ENCODE measurements around the gene NCF4.

The NCF4 gene

DNA sequence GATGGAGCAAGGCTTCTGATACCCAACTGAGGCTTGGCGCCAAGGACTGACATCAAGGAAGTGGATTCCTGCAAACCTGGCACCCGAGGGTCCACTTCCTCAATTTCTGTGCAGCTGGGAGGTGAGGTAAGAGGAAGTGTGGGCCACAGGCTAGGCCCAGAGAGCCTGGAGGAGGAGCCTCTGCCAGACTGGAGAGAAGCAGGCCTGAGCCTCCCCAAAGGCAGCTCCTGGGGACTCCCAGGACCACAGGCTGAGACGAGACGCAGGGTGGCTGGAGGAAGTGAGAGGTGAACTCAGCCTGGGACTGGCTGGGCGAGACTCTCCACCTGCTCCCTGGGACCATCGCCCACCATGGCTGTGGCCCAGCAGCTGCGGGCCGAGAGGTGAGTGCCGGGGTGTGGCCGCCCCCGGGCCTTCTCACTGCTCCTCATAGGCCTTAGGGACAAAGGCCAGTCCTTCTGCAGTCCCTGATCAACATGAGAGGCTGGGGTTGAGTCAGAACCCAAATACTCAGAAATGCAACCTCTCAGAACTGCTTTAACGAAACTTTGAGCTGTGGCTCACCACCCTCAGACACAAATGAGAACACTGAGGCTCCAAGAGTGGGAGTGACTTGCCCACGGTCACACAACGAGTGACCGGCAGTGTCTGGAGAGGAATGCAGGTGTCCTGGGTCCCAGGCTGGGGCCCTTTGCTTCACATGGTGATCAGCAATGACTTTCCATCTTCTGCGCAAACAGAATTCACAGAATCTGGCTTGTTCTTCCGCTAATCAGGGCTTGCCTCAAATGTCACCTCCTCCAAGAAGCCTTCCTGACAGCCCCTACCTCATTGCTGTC lies at the start of gene NCF4:
Gene NCF4 (plus strand): TSS at position 186 of the 839 bp plus-strand sequence. CDS start 166 bp downstream, at position 352.
- no peak for DNase-seq (ENCODE audit: low read depth in 2 of 2)

DNA sequence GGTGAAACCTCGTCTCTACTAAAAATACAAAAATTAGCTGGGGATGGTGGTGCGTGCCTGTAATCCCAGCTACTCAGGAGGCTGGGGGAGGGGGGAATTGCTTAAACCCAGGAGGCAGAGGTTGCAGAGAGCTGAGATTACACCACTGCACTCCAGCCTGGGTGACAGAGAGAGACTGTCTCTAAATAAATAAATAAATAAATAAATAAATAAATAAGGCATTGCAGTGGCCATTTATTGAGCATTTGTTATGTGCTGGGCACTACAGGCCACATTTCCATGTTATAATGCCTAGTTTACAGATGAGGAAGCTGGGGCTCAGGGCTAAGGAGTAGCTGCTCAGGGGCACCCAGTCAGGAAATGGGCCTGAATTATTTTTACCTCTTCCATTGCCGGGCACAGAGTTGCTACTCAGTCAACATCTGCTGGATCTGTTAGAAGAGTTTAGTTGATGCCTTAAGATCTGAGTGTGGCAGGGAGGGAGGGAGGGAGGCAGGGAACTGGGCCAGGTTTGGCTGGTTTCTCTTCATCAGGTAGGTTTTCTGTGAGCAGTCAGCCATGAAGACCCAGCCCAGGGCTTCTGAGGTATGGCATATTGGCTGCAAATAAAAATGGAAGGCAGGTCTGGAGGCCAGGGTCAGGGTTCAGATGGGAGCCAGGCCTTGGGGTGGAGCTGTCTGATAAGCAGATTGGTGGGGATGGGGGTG lies 49.6 kb upstream of the NCF4 start:
- no peak for DNase-seq (ENCODE audit: low read depth in 2 of 2)

DNA sequence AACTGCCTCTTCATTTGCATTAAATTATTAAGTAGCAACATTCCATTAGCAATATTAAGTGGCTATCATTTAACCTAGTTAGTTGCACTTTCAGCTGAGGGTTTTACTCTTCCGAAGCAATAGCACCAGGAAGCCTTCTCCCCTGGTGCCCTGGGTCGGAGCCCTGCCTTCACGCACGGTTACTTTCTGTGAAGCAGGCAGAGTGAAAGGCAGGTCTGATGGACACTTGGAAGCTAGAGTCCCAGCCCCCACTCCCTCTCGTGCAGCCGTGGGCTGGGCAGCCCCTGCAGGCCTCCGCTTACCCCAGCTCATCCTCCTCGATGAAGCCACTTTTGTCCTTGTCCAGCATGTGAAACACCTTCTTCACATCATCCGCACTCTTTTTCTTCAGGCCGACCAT lies 46.0 kb upstream of the NCF4 start:
- no peak for DNase-seq (ENCODE audit: low read depth in 2 of 2)

GRCh38 chr22:36815558-36816338 lies 45.1 kb upstream of the NCF4 start:
- DNase-seq (ENCODE audit: low read depth in 2 of 2) = no peak

- DNase-seq (ENCODE audit: low read depth in 2 of 2) = no peak
Observed at GRCh38 chr22:36816339-36816635, 44.5 kb upstream of the NCF4 start.

DNA sequence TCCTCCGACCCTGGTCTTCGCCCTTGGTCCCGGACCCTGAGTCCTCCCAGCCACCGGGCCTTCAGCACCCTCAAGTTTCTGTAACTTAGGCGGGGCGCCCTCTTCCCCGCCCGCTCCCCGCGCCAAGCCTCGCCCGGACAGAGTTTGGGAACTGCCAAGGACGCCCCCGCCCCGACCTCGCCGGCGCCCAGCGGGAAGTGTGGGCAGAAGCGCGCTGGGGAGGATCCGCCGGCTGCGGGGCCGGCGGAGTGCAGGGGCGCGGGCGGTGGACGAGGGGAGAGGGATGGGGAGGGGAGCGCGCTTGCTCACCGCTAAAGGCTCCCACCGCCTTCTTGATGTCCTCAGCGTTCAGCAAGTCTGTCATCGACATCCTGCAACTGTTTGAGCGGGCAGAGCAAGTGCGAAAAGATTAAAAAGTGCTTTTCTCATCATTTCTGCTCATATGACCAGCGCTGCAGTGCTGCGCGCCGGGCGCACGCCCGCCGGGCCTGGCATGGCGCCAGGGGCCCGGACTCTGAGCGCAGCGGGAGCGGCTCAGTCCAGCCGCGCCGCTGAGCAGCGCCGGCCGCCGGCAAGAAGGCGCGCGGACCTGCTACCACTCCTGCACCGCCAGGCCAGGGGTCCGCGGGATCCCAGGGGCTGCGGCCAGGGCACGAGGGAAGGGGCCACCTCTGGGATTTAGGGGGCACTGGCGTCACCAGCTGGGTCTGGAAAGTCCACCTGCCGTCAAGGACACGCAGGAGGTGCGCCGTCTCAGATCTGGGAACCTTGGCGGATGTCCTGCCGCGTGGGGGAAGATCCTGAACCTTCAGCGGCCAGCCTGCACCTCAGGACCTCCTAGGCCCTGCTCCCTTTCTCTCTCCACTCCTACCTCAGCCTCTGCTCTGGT lies 43.9 kb upstream of the NCF4 start, which contains the start of gene PVALB:
Gene PVALB (minus strand): TSS at position 400 of the 889 bp plus-strand sequence. CDS start 30 bp downstream, at position 370.
- no peak for DNase-seq (ENCODE audit: low read depth in 2 of 2)

DNA sequence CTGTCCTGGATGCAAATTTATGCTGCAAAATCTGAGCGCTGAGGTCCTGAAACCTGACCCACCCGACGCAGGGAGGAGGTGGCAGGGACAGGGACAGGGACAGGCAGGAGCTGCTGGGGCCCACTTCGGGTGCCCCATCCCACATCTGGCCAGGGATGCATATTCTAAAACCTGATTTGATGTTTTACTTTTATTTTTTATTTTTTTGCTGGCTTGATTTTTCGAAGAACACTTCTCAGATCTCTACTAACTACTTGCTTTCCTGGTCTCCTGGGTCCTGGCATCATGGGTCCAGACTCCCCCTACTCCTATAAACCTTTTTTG lies 43.3 kb upstream of the NCF4 start:
- DNase-seq (ENCODE audit: low read depth in 2 of 2) = no peak

DNA sequence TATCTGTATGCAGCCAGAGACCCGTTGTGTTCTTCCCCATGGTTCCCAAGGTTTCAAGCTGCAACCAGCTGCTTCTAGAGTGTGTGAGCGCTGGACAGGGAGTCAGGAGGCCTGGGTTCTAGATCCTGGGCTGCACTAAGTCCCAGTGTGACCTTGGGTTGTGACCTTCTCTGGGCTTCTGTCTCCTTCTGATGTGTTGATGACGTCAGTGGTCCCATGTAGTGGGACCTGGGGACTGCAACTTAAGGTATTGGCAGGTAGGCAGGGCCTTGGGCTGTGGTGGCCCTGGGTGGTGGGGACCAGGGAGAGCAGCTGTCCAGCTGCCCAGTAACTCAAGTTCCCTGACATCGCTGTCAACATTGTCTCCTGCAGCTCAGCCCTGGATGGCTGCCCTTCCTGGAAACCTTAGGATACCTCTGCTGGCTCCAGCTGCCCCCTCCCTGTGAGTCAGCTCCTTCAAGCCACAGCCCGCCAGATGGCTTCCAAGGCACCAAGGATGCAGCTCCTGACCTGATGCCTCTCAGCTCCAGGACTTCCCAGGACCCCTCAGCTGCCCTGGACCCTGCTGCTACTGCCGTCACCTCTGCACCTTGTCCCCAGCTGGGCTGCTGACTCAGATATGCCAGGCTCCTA lies 42.7 kb upstream of the NCF4 start:
- DNase-seq (ENCODE audit: low read depth in 2 of 2) = no peak

DNA sequence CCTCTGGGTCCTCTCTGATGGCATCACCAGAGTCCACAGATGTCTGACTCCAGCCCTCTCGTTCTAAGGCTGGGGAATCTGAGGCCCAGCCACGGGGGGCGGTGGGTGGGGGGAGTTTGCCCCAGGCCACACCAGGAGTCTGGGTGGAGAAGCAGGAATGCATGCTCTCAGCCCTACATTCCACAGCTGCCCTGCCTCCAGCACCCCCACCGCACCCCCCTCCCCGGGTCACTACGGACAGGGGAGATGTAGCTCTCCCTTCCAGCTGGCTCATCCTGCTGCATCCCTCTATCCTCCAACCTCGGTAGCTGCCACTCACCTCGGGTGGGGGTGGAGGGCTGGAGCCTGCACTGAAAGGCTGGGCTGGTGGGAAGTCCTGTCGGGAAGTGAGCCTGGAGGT lies 41.7 kb upstream of the NCF4 start:
- no peak for DNase-seq (ENCODE audit: low read depth in 2 of 2)

DNA sequence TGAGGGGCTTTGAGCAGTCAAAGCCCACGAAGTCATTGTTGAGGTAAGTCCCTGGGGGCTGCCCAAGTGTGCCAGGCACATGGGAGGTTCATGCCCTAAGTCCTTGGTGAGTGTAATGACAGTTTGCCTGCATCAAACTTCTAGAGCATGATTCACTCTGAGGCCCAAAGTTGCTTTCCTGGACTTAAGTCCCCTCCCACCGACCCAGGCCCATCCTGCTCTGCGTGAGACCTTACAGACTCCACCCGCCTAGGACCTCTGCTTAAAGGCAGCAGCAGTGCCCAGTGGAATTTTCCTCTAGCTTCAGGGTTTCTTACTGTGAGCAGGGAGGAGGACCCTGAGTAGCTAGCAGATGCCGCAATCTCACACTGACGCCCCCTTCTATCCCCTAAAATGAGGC lies 38.2 kb upstream of the NCF4 start:
- DNase-seq (ENCODE audit: low read depth in 2 of 2) = no peak

DNA sequence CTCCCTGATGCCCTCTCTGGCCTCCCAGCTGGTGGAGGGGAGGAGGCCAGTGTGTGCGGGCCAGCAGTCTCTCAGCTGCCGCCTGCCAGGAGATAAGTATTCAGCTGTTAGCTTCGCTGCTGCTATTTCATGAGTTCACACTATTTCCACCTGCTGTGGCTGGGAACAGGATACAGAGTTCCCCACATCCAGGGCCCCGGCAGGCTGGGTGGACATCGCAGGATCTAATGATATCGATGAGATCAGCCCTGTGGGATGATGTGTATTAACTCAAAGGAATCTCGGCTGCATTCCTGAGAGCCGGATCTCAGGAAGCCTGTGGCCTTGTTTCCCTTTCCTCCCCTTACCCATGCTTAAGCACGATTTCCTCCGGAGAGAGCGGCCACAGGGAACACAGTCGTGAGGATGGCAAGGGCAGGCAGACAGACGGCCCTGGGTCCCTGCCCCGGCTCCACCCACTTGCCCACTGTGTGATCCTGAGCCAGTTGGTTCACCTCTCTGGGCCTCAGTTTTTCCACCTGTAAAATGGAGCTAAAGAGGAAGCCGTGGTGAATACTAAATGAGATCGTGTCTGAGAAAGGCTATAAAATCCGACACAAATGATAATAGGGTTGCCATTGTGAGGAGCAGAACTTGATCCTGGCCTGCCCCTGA lies 37.5 kb upstream of the NCF4 start:
- no peak for DNase-seq (ENCODE audit: low read depth in 2 of 2)

- DNase-seq (ENCODE audit: low read depth in 2 of 2) = no peak
Observed at GRCh38 chr22:36824655-36825054, 36.2 kb upstream of the NCF4 start.

DNA sequence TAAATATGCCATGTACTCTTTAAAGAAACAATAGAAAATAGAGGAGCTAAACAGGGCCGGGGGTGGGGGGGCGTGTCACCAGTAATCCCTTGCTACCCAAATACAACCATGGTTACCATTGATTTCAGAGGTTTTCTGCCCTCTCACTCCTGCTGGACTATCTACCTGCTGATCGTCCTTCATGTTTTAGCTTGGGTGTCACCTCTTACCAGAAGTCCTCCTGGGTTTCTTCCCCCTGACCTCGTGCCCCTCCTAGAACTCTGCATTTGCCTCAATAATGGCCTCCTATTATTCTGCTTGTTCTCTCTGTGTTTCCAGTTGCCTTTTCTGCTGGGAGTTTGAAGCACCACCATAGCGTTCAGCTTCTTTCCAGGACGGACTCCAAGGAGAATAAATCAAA lies 34.5 kb upstream of the NCF4 start:
- no peak for DNase-seq (ENCODE audit: low read depth in 2 of 2)

GRCh38 chr22:36828815-36829214 lies 32.0 kb upstream of the NCF4 start:
- no peak for DNase-seq (ENCODE audit: low read depth in 2 of 2)

GRCh38 chr22:36829370-36830002 lies 31.3 kb upstream of the NCF4 start:
- DNase-seq (ENCODE audit: low read depth in 2 of 2) = no peak

GRCh38 chr22:36830601-36831000 lies 30.2 kb upstream of the NCF4 start:
- DNase-seq (ENCODE audit: low read depth in 2 of 2) = no peak

DNA sequence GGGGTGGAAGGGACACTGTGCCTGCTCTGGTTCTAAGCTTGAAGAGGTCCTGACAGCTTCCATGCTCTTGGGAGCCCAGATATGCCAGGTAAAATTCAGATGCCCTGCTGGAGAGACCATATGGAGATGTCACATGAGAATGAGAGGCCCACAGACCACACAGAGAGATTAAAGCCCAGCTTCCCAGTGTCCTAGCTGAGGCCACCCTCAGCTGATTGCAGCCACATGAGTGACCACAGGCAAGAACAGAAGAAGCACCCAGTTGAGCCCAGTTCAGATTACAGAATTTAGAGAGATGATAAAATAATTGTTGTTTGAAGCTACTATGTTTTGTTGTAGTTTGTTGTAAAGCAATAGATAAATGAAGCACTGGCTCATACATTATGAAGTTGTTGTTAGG lies 29.6 kb upstream of the NCF4 start:
- DNase-seq (ENCODE audit: low read depth in 2 of 2) = no peak

DNA sequence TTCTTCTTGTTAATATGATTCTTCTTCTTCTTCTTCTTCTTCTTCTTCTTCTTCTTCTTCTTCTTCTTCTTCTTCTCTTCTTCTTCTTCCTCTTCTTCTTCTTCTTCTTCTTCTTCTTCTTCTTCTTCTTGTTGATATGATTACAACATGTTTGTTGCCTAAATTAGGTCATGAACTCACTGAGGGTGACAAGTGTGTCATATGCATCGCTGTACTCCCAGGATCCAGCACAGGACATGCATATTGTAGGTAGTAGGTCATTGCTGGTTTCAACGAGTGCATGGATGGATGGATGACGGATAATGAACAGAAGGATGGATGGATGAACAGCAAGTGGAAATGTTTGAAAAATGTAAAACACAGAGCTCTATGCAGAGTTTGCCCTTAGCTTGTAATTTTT lies 29.1 kb upstream of the NCF4 start:
- no peak for DNase-seq (ENCODE audit: low read depth in 2 of 2)

GRCh38 chr22:36833073-36833472 lies 27.7 kb upstream of the NCF4 start:
- DNase-seq (ENCODE audit: low read depth in 2 of 2) = no peak

DNA sequence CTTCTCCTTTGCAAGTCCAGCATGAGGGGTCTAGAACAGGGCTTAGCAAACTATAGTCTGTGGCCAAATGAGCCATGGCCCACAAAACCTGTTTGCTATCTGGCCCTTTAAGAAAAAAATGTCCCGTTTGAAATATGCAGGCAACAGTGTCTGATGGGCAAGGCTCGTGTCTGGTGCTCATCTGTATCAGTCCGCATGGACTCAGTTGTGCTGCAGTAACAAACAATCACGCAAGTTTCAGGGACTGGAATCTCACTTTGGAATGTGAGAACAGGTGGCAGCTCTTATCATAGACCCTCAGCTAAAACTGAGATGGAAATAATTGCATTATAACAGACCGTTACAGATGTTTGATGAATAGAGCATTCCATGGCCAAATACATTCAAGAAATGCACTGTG lies 24.9 kb upstream of the NCF4 start:
- no peak for DNase-seq (ENCODE audit: low read depth in 2 of 2)

Data from stimulated activated CD4-positive, alpha-beta T cell treated with anti-CD3 and anti-CD28 coated beads, Interleukin-1b, Interleukin-23, amount 100 ng/mL, for 1 hour (primary cell).